GM12878 (cell line): ENCODE results near the gene METAP2. TPM values are rescaled to one million over a fixed set of nuclear protein-coding genes. Genes with fewer than 3 reads are reported as not detected.

Experiments used
- ATAC-seq: fragments of 200-7000 bp; cut with Tn5 transposase; 3 replicates; pipeline ENCODE4 v1.9.1; 2020; ENCODE audit warnings: mild to moderate bottlenecking, moderate library complexity
- BruUV-seq: library from RNA; stranded (reverse); fragments of 400-500 nt; replicated peaks from 2 replicates; lab custom pipeline; 2021; lab: Mats Ljungman, UMichigan
- CTCF ChIA-PET: fragments of 300-600 bp; sonication (Branson Sonifier 250); formaldehyde crosslinking; extraction: SDS; loops from one replicate; lab custom pipeline; 2021; ENCODE audit warnings: inconsistent platforms; lab: Yijun Ruan, JAX
- POLR2A ChIA-PET: fragments of 350-600 bp; formaldehyde crosslinking; extraction: SDS; loops from one replicate; lab custom pipeline; 2021; ENCODE audit warnings: inconsistent platforms; lab: Charles Lee
- RAD21 ChIA-PET: fragments of 300-600 bp; sonication (Branson Sonifier 250); formaldehyde crosslinking; loops from one replicate; lab custom pipeline; 2023; ENCODE audit warnings: antibody characterized with exemption; ENCODE audit not compliant: unreplicated experiment; lab: Charles Lee
- SMC1A ChIA-PET: fragments of 300-600 bp; sonication (Branson Sonifier 250); formaldehyde crosslinking; loops from one replicate; lab custom pipeline; 2023; ENCODE audit not compliant: unreplicated experiment, uncharacterized antibody; lab: Charles Lee
- DNase-seq: peaks from one replicate; pipeline ENCODE4 v3.0.0-alpha.2; 2011; ENCODE audit warnings: low read depth, low spot score
- FAIRE-seq: peaks from 3 replicates; lab custom pipeline; 2011; peaks lifted over from hg19 to GRCh38; lab: Jason Lieb, UNC
- H2AFZ ChIP-seq: 2 replicates; pipeline ENCODE4 v1.6.0; 2011; ENCODE audit warnings: low read depth, low read length, control low read depth; ENCODE audit not compliant: control insufficient read depth
- H3K27ac ChIP-seq: 2 replicates; pipeline ENCODE4 v1.5.1; 2011; ENCODE audit warnings: control low read depth; ENCODE audit not compliant: control insufficient read depth, insufficient read depth
- H3K27me3 ChIP-seq, 2 experiments: replicated peaks in 1 of 2; 2 replicates each; pipeline versions ENCODE4 v1.6.0 to v1.6.1; 2011; ENCODE audit warnings: low read length in 1 of 2; ENCODE audit not compliant: control insufficient read depth in 2 of 2, insufficient read depth in 2 of 2
- H3K36me3 ChIP-seq, 2 experiments: 2 replicates each; pipeline ENCODE4 v1.5.1; 2011; ENCODE audit warnings: low read length in 1 of 2; ENCODE audit not compliant: control insufficient read depth in 2 of 2, insufficient read depth in 2 of 2
- H3K4me1 ChIP-seq: 2 replicates; pipeline ENCODE4 v1.6.1; 2011; ENCODE audit warnings: mild to moderate bottlenecking, low read length, moderate library complexity, mixed read lengths; ENCODE audit not compliant: control insufficient read depth, insufficient read depth
- H3K4me2 ChIP-seq: 2 replicates; pipeline ENCODE4 v1.6.0; 2011; ENCODE audit warnings: control low read depth; ENCODE audit not compliant: control insufficient read depth, insufficient read depth
- H3K4me3 ChIP-seq: fragments of 200-600 bp; sonication (generic); 2 replicates; pipeline ENCODE4 v1.5.1; 2016
- H3K79me2 ChIP-seq: 2 replicates; pipeline ENCODE4 v1.6.0; 2011; ENCODE audit warnings: low read length; ENCODE audit not compliant: control insufficient read depth, insufficient read depth
- H3K9ac ChIP-seq: 2 replicates; pipeline ENCODE4 v1.8.0; 2011; ENCODE audit warnings: low read length, control low read depth, mixed read lengths; ENCODE audit not compliant: control insufficient read depth, insufficient read depth
- H3K9me3 ChIP-seq: replicated peaks from 3 replicates; pipeline ENCODE4 v1.5.1; 2011; ENCODE audit warnings: mild to moderate bottlenecking, low read length; ENCODE audit not compliant: control insufficient read depth, insufficient read depth
- H4K20me1 ChIP-seq: 2 replicates; pipeline ENCODE4 v1.6.0; 2011; ENCODE audit not compliant: control insufficient read depth, insufficient read depth
- BACH1 ChIP-seq: fragments of 450-650 bp; IDR thresholded peaks from 2 replicates; pipeline ENCODE4 v1.6.1; 2017; ENCODE audit warnings: mild to moderate bottlenecking, borderline replicate concordance
- EP300 ChIP-seq, 2 experiments: fragments of 150-350 bp in 1 of 2; IDR thresholded peaks; 2 replicates each; pipeline ENCODE4 v1.6.1; 2011 to 2012; ENCODE audit warnings: low read depth in 2 of 2, low read length in 2 of 2, borderline replicate concordance in 1 of 2, improper control_type of control experiment in 1 of 2, inconsistent platforms in 1 of 2; ENCODE audit not compliant: control insufficient read depth in 1 of 2
- EZH2 ChIP-seq: IDR thresholded peaks from 2 replicates; pipeline ENCODE4 v1.6.1; 2012; ENCODE audit warnings: low read depth, mild to moderate bottlenecking, control low read depth, inconsistent platforms, low read length, borderline replicate concordance; ENCODE audit not compliant: control insufficient read depth
- IKZF1 ChIP-seq: fragments of 450-650 bp; conservative IDR thresholded peaks from 2 replicates; pipeline ENCODE4 v1.6.1; 2017; ENCODE audit warnings: antibody characterized with exemption, mild to moderate bottlenecking
- JUND ChIP-seq: IDR thresholded peaks from 2 replicates; pipeline ENCODE4 v1.6.1; 2012; ENCODE audit warnings: low read depth, mild to moderate bottlenecking, low read length, improper control_type of control experiment, moderate library complexity
- MXI1 ChIP-seq: fragments of 150-350 bp; IDR thresholded peaks from 2 replicates; pipeline ENCODE4 v1.6.1; 2011; ENCODE audit warnings: low read depth, mild to moderate bottlenecking, inconsistent platforms, low read length, improper control_type of control experiment
- NBN ChIP-seq: fragments of 450-650 bp; IDR thresholded peaks from 2 replicates; pipeline ENCODE4 v1.6.1; 2016
- NRF1 ChIP-seq: conservative IDR thresholded peaks from 2 replicates; pipeline ENCODE4 v1.6.1; 2011; ENCODE audit warnings: mild to moderate bottlenecking, low read depth, low read length, improper control_type of control experiment
- RFX5 ChIP-seq: IDR thresholded peaks from 2 replicates; pipeline ENCODE4 v1.6.1; 2011; ENCODE audit warnings: low read depth, low read length, improper control_type of control experiment
- SPI1 ChIP-seq: IDR thresholded peaks from 2 replicates; pipeline ENCODE4 v1.6.1; 2011; ENCODE audit warnings: low read depth, mild to moderate bottlenecking, low read length, moderate library complexity, borderline replicate concordance; ENCODE audit not compliant: insufficient read depth
- STAT1 ChIP-seq: fragments of 450-650 bp; conservative IDR thresholded peaks from 2 replicates; pipeline ENCODE4 v1.6.1; 2014; ENCODE audit warnings: antibody characterized with exemption, mild to moderate bottlenecking
- ZNF207 ChIP-seq: fragments of 450-650 bp; IDR thresholded peaks from 2 replicates; pipeline ENCODE4 v1.6.1; 2014; ENCODE audit warnings: antibody characterized with exemption, mild to moderate bottlenecking, borderline replicate concordance
- ZNF24 ChIP-seq: fragments of 450-650 bp; IDR thresholded peaks from 2 replicates; pipeline ENCODE4 v1.6.1; 2017; ENCODE audit warnings: antibody characterized with exemption, mild to moderate bottlenecking
- WGBS: methylation state at CpG from one replicate; pipeline ENCODE4 v1.1.6; 2016; ENCODE audit warnings: low lambda C conversion rate; ENCODE audit not compliant: insufficient replicate concordance, insufficient coverage; ENCODE audit errors: missing lambda C conversion rate; 5-methylcytosine and 5-hydroxymethylcytosine counted together
- in situ Hi-C: fragments of 300-500 bp; cut with MboI; formaldehyde crosslinking; loops from 9 replicates; pipeline ENCODE4 v1.14.3; 2018; ENCODE audit warnings: mixed read lengths
- intact Hi-C: fragments of 100-400 bp; cut with micrococcal nuclease; formaldehyde crosslinking; loops from one replicate; pipeline ENCODE4 v1.14.2; 2022; ENCODE audit not compliant: unreplicated experiment
- polyA plus RNA-seq, 11 experiments: library from polyadenylated mRNA; depleted of rRNA in 4 of 11; unstranded in 6 of 11; stranded (reverse) in 5 of 11; fragments of >200 nt; fragmentation: Nextera tagmentation in 4 of 11; fragmentation: Illumina TruSeq in 1 of 11; extraction: Ambion mirVana in 4 of 11; extraction: Trizol in 1 of 11; gene quantifications; 1 replicate in 1 of 11; 2 replicates in 10 of 11; pipeline versions ENCODE4 v1.2.1 to v1.2.3, GENCODE V29; 2011 to 2016; ENCODE audit warnings: inconsistent platforms in 2 of 11, missing spikeins in 2 of 11, low read depth in 1 of 11
- total RNA-seq, 4 experiments: library from RNA; depleted of rRNA in 3 of 4; stranded (reverse); fragments of >200 nt in 3 of 4; fragmentation: Illumina TruSeq in 1 of 4; extraction: Trizol in 1 of 4; gene quantifications; 2 replicates each; pipeline versions ENCODE4 v1.2.1 to v1.2.3, GENCODE V29; 2013 to 2021
- TF ChIP-seq, protein P1 (sequence below): fragments of 450-650 bp; IDR thresholded peaks from 2 replicates; pipeline ENCODE4 v1.6.1; 2017; ENCODE audit warnings: mild to moderate bottlenecking, moderate library complexity
- TF ChIP-seq, protein P2 (sequence below): fragments of 450-650 bp; IDR thresholded peaks from 2 replicates; pipeline ENCODE4 v1.6.1; 2017; ENCODE audit warnings: mild to moderate bottlenecking, low read depth, inconsistent platforms; ENCODE audit not compliant: poor library complexity, severe bottlenecking
- TF ChIP-seq, protein P3 (sequence below): fragments of 450-650 bp; IDR thresholded peaks from 2 replicates; pipeline ENCODE4 v1.6.1; 2017; ENCODE audit warnings: borderline replicate concordance

The METAP2 gene
- total and polyA plus RNA-seq, 10 of the 15 experiments (the other 5 are each of a cell fraction or from before 2014, with no cell fraction given) = 50.7 to 132 (median 73.9) TPM

DNA sequence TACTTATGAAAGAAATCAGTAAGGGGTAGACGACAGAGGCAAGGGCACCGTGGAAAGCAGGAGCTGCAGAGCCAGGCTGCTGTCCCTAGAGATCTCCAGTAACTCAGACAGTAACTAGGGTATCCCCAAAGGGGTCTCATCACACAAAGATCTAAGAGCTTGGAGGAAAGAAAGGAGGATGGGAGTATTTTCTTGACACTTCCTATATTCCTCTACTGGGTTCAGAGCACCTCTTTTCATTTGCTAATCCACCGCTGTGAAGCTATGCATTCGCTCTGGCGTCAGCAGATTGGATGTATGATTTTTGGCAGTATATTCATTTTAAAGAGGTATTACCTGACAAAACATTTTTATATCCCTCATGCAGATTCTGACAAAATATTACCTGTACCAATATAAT is 64.7 kb downstream of the METAP2 start (continued):
- TF ChIP-seq, protein P1, sequence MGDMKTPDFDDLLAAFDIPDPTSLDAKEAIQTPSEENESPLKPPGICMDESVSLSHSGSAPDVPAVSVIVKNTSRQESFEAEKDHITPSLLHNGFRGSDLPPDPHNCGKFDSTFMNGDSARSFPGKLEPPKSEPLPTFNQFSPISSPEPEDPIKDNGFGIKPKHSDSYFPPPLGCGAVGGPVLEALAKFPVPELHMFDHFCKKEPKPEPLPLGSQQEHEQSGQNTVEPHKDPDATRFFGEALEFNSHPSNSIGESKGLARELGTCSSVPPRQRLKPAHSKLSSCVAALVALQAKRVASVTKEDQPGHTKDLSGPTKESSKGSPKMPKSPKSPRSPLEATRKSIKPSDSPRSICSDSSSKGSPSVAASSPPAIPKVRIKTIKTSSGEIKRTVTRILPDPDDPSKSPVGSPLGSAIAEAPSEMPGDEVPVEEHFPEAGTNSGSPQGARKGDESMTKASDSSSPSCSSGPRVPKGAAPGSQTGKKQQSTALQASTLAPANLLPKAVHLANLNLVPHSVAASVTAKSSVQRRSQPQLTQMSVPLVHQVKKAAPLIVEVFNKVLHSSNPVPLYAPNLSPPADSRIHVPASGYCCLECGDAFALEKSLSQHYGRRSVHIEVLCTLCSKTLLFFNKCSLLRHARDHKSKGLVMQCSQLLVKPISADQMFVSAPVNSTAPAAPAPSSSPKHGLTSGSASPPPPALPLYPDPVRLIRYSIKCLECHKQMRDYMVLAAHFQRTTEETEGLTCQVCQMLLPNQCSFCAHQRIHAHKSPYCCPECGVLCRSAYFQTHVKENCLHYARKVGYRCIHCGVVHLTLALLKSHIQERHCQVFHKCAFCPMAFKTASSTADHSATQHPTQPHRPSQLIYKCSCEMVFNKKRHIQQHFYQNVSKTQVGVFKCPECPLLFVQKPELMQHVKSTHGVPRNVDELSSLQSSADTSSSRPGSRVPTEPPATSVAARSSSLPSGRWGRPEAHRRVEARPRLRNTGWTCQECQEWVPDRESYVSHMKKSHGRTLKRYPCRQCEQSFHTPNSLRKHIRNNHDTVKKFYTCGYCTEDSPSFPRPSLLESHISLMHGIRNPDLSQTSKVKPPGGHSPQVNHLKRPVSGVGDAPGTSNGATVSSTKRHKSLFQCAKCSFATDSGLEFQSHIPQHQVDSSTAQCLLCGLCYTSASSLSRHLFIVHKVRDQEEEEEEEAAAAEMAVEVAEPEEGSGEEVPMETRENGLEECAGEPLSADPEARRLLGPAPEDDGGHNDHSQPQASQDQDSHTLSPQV = no peak
- TF ChIP-seq, all 136 proteins: peak for 0

- in situ Hi-C loops = no loop called here
- POLR2A ChIA-PET = no interaction called here
- TF ChIP-seq NBN (no peak), ZNF207 (no peak), EZH2 (no peak), BACH1 (no peak), NRF1 (no peak), STAT1 (no peak), SPI1 (no peak), IKZF1 (no peak), MXI1 (no peak), RFX5 (no peak), JUND (no peak), ZNF24 (no peak), EP300 (IDR thresholded peaks at IDR 0.05; ENCODE audit: borderline replicate concordance in 1 of 2, control insufficient read depth in 1 of 2, low read depth in 2 of 2, low read length in 2 of 2) (no peak)
- TF ChIP-seq, protein P2, sequence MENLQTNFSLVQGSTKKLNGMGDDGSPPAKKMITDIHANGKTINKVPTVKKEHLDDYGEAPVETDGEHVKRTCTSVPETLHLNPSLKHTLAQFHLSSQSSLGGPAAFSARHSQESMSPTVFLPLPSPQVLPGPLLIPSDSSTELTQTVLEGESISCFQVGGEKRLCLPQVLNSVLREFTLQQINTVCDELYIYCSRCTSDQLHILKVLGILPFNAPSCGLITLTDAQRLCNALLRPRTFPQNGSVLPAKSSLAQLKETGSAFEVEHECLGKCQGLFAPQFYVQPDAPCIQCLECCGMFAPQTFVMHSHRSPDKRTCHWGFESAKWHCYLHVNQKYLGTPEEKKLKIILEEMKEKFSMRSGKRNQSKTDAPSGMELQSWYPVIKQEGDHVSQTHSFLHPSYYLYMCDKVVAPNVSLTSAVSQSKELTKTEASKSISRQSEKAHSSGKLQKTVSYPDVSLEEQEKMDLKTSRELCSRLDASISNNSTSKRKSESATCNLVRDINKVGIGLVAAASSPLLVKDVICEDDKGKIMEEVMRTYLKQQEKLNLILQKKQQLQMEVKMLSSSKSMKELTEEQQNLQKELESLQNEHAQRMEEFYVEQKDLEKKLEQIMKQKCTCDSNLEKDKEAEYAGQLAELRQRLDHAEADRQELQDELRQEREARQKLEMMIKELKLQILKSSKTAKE = no peak
- TF ChIP-seq, protein P3, sequence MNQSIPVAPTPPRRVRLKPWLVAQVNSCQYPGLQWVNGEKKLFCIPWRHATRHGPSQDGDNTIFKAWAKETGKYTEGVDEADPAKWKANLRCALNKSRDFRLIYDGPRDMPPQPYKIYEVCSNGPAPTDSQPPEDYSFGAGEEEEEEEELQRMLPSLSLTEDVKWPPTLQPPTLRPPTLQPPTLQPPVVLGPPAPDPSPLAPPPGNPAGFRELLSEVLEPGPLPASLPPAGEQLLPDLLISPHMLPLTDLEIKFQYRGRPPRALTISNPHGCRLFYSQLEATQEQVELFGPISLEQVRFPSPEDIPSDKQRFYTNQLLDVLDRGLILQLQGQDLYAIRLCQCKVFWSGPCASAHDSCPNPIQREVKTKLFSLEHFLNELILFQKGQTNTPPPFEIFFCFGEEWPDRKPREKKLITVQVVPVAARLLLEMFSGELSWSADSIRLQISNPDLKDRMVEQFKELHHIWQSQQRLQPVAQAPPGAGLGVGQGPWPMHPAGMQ = no peak
Measured at GRCh38 chr12:95541436-95541835, 67.5 kb downstream of the METAP2 start.

More at GRCh38 chr12:95541436-95541835, 67.5 kb downstream of the METAP2 start:
- Histone ChIP-seq H3K79me2 (no peaks in the 10 kb centered on the region), H3K27me3 (no peaks in the 10 kb centered on the region; a peak in 1 of 4 replicates), H3K27ac (no peak overlapping the region), H3K4me2 (no peak overlapping the region), H2AFZ (no peak overlapping the region), H3K36me3 (no peaks in the 10 kb centered on the region), H4K20me1 (no peaks in the 10 kb centered on the region), H3K4me3 (no peak overlapping the region), H3K9me3 (no peaks in the 10 kb centered on the region), H3K9ac (no peak overlapping the region), H3K4me1 (no peaks in the 10 kb centered on the region)
- DNase-seq (no peak), FAIRE-seq (no peak), ATAC-seq (no peak)
- CTCF ChIA-PET = interaction anchor here (1.1 kb wide), 1 partner anchor 424 kb away, joined by 3 read pairs; no protein-coding TSS in a partner anchor
- 19% methylated on average over 7 of the region's 7 CpGs for WGBS
- intact Hi-C loops = no loop called here
- RAD21 ChIA-PET = interaction anchor here (0.7 kb wide), 1 partner anchor 8 kb away, joined by 4 read pairs; no protein-coding TSS in a partner anchor
- SMC1A ChIA-PET = no interaction called here
- BruUV-seq = no TSS peak
